SK-N-SH (cell line): Measurements from ENCODE around the gene TMEM248. TPM values are rescaled to one million over a fixed set of nuclear protein-coding genes. Genes with fewer than 3 reads are reported as not detected.
"Not testable (repeated sequence)": the region's sequence is repeated elsewhere in the genome, so short reads cannot be mapped to it uniquely, and the experiment has no call there.

Experiments
- CTCF ChIA-PET: fragments of 300-600, 350-600 bp; formaldehyde crosslinking; extraction: SDS; loops from one replicate; lab custom pipeline; 2021; lab: Yijun Ruan, JAX
- POLR2A ChIA-PET: fragments of 350-600 bp; sonication (Branson Sonifier 250); formaldehyde crosslinking; extraction: SDS; loops from one replicate; lab custom pipeline; 2020; ENCODE audit warnings: antibody characterized with exemption, inconsistent platforms; lab: Yijun Ruan, JAX
- DNase-seq: peaks from one replicate; pipeline ENCODE4 v3.0.0; 2012
- H2AFZ ChIP-seq: fragments of 200-600 bp; sonication (generic); 2 replicates; pipeline ENCODE4 v1.8.1; 2016; ENCODE audit warnings: antibody characterized with exemption, mild to moderate bottlenecking, low read depth
- H3F3A ChIP-seq: fragments of 200-600 bp; sonication (generic); replicated peaks from 2 replicates; pipeline ENCODE3; 2016; ENCODE audit warnings: antibody characterized with exemption, mild to moderate bottlenecking; ENCODE audit not compliant: insufficient read depth
- H3K27ac ChIP-seq, 2 experiments: fragments of 200-500 bp in 1 of 2; fragments of 200-600 bp in 1 of 2; sonication (Bioruptor generic) in 1 of 2; sonication (generic), shearing (Covaris generic) in 1 of 2; 2 replicates each; pipeline versions ENCODE4 v1.5.1 to v1.6.1; 2014 to 2016; ENCODE audit warnings: low read depth in 2 of 2, inconsistent platforms in 1 of 2, low read length in 1 of 2, mild to moderate bottlenecking in 1 of 2, mixed read lengths in 1 of 2
- H3K27me3 ChIP-seq: fragments of 200-600 bp; sonication (generic), shearing (Covaris generic); 2 replicates; pipeline ENCODE4 v1.6.1; 2016; ENCODE audit warnings: mixed run types; ENCODE audit not compliant: insufficient read depth
- H3K36me3 ChIP-seq, 2 experiments: fragments of 200-500 bp in 1 of 2; fragments of 200-600 bp in 1 of 2; sonication (Bioruptor generic) in 1 of 2; sonication (generic) in 1 of 2; replicated peaks in 1 of 2; 2 replicates each; pipeline versions ENCODE3 to v1.5.1; 2014 to 2016; ENCODE audit warnings: low read length in 1 of 2, mild to moderate bottlenecking in 1 of 2; ENCODE audit not compliant: insufficient read depth in 2 of 2, control insufficient read depth in 1 of 2
- H3K4me1 ChIP-seq, 2 experiments: fragments of 200-500 bp in 1 of 2; fragments of 200-600 bp in 1 of 2; sonication (Bioruptor generic) in 1 of 2; sonication (generic), shearing (Covaris generic) in 1 of 2; 2 replicates each; pipeline versions ENCODE4 v1.5.1 to v1.6.1; 2014 to 2016; ENCODE audit warnings: low read depth in 1 of 2, low read length in 1 of 2, mixed run types in 1 of 2; ENCODE audit not compliant: insufficient read depth in 2 of 2, control insufficient read depth in 1 of 2
- H3K4me2 ChIP-seq: fragments of 200-600 bp; sonication (generic), shearing (Covaris generic); 2 replicates; pipeline ENCODE4 v1.6.1; 2017; ENCODE audit warnings: mixed run types
- H3K4me3 ChIP-seq, 2 experiments: fragments of 200-500 bp in 1 of 2; fragments of 200-600 bp in 1 of 2; sonication (Bioruptor generic) in 1 of 2; sonication (generic), shearing (Covaris generic) in 1 of 2; 2 replicates each; pipeline versions ENCODE4 v1.5.1 to v1.8.1; 2014 to 2016; ENCODE audit warnings: low read depth in 2 of 2, inconsistent platforms in 1 of 2, low read length in 1 of 2, mild to moderate bottlenecking in 1 of 2, mixed read lengths in 1 of 2, moderate library complexity in 1 of 2
- H3K79me2 ChIP-seq: fragments of 200-600 bp; sonication (generic); 2 replicates; pipeline ENCODE4 v1.8.1; 2017; ENCODE audit warnings: mild to moderate bottlenecking; ENCODE audit not compliant: insufficient read depth
- H3K9ac ChIP-seq: fragments of 200-600 bp; sonication (generic); 2 replicates; pipeline ENCODE4 v1.6.1; 2017; ENCODE audit warnings: mixed run types
- H3K9me2 ChIP-seq: fragments of 200-600 bp; sonication (generic); 2 replicates; pipeline ENCODE4 v1.6.1; 2017; ENCODE audit warnings: mixed run types
- H3K9me3 ChIP-seq: fragments of 200-600 bp; sonication (generic); 2 replicates; pipeline ENCODE4 v1.6.1; 2017; ENCODE audit warnings: mixed run types, mild to moderate bottlenecking, moderate library complexity
- H4K20me1 ChIP-seq: fragments of 200-600 bp; sonication (generic); 2 replicates; pipeline ENCODE4 v1.6.1; 2017; ENCODE audit warnings: mild to moderate bottlenecking, mixed run types; ENCODE audit not compliant: insufficient read depth
- EP300 ChIP-seq, 2 experiments: IDR thresholded peaks; 2 replicates each; pipeline versions ENCODE4 v1.4.0 to v1.6.1; 2012; ENCODE audit warnings: borderline replicate concordance in 1 of 2, low read depth in 1 of 2, low read length in 1 of 2
- EZH2phosphoT487 ChIP-seq: fragments of 200-600 bp; sonication (generic); IDR thresholded peaks from 2 replicates; pipeline ENCODE4 v1.6.1; 2017; ENCODE audit warnings: low read depth, mixed run types, mild to moderate bottlenecking, antibody characterized with exemption, moderate library complexity, borderline replicate concordance
- FOSL2 ChIP-seq: IDR thresholded peaks from 2 replicates; pipeline ENCODE4 v1.4.0; 2012; ENCODE audit warnings: low read depth, mild to moderate bottlenecking, moderate library complexity, borderline replicate concordance
- FOXJ3 ChIP-seq: sonication (generic); formaldehyde crosslinking; IDR thresholded peaks from 2 replicates; pipeline ENCODE4 v1.5.1; 2020; ENCODE audit warnings: mild to moderate bottlenecking, missing genetic modification reagents
- IRF3 ChIP-seq: fragments of 150-350 bp; IDR thresholded peaks from 2 replicates; pipeline ENCODE4 v1.6.1; 2016; ENCODE audit warnings: mild to moderate bottlenecking, low read depth, low read length
- MAX ChIP-seq: IDR thresholded peaks from 2 replicates; pipeline ENCODE4 v1.4.0; 2012; ENCODE audit warnings: low read depth
- MXI1 ChIP-seq: IDR thresholded peaks from 2 replicates; pipeline ENCODE4 v1.6.1; 2012; ENCODE audit warnings: mild to moderate bottlenecking, low read depth, low read length, improper control_type of control experiment
- NFIC ChIP-seq: IDR thresholded peaks from 2 replicates; pipeline ENCODE4 v1.4.0; 2012; ENCODE audit warnings: borderline replicate concordance
- NRF1 ChIP-seq: IDR thresholded peaks from 2 replicates; pipeline ENCODE4 v1.6.1; 2012; ENCODE audit warnings: low read depth, mild to moderate bottlenecking, low read length
- RCOR1 ChIP-seq: fragments of 150-350 bp; IDR thresholded peaks from 2 replicates; pipeline ENCODE4 v1.6.1; 2017; ENCODE audit warnings: antibody characterized with exemption, low read length
- REST ChIP-seq: IDR thresholded peaks from 2 replicates; pipeline ENCODE4 v1.6.1; 2012; ENCODE audit warnings: mild to moderate bottlenecking, low read depth, low read length, moderate library complexity
- RFX5 ChIP-seq: IDR thresholded peaks from 2 replicates; pipeline ENCODE4 v1.6.1; 2012; ENCODE audit warnings: mild to moderate bottlenecking, improper control_type of control experiment, low read length
- RXRA ChIP-seq: IDR thresholded peaks from 2 replicates; pipeline ENCODE4 v1.4.0; 2012; ENCODE audit warnings: low read depth, mild to moderate bottlenecking, borderline replicate concordance
- TEAD4 ChIP-seq: IDR thresholded peaks from 2 replicates; pipeline ENCODE4 v1.4.0; 2012; ENCODE audit warnings: mild to moderate bottlenecking, borderline replicate concordance; ENCODE audit not compliant: insufficient read depth
- USF1 ChIP-seq: IDR thresholded peaks from 2 replicates; pipeline ENCODE4 v1.4.0; 2012; ENCODE audit warnings: low read depth, borderline replicate concordance
- WGBS: methylation state at CpG from one replicate; pipeline ENCODE4 v1.1.6; 2017; ENCODE audit warnings: low lambda C conversion rate; 5-methylcytosine and 5-hydroxymethylcytosine counted together
- polyA plus RNA-seq, 3 experiments: library from polyadenylated mRNA; depleted of rRNA; stranded (reverse); fragments of >200 nt; gene quantifications; 2 replicates each; pipeline ENCODE4 v1.2.3, GENCODE V29; 2012

TMEM248 gene
- polyA plus RNA-seq, 1 of the 3 experiments (the other 2 are of a cell fraction), result 185 TPM

- WGBS, result 94% methylated on average over 2 of the region's 2 CpGs
- POLR2A ChIA-PET, H3K4me2 ChIP-seq, H3K4me3 ChIP-seq, DNase-seq, H3K36me3 ChIP-seq, H3K9ac ChIP-seq, H3K4me1 ChIP-seq, H3K27ac ChIP-seq, CTCF ChIA-PET, H3K9me3 ChIP-seq, H4K20me1 ChIP-seq, H3F3A ChIP-seq, H3K27me3 ChIP-seq, H3K79me2 ChIP-seq, H2AFZ ChIP-seq, H3K9me2 ChIP-seq: not testable (repeated sequence)
Observed at GRCh38 chr7:66911191-66911590, 9.8 kb upstream of the TMEM248 start.

- ChIA-PET POLR2A (no interaction called here), CTCF (no interaction called here)
- WGBS, result 83% methylated on average over 2 of the region's 2 CpGs
Observed at GRCh38 chr7:66912195-66912594, 8.8 kb upstream of the TMEM248 start.

More at GRCh38 chr7:66912195-66912594, 8.8 kb upstream of the TMEM248 start:
- Histone ChIP-seq H4K20me1 (no peaks in the 10 kb centered on the region), H3K4me1 (no peaks in the 10 kb centered on the region), H3K4me2 (no peak overlapping the region), H3K79me2 (no peaks in the 10 kb centered on the region), H3K4me3 (no peak overlapping the region), H3K36me3 (no peaks in the 10 kb centered on the region), H3F3A (peaks cover 2% of the 10 kb centered on the region), H3K9me3 (no peaks in the 10 kb centered on the region), H3K27ac (no peak overlapping the region), H3K9me2 (no peaks in the 10 kb centered on the region), H3K27me3 (no peaks in the 10 kb centered on the region), H3K9ac (no peak overlapping the region), H2AFZ (no peak overlapping the region)
- no peak for DNase-seq
- TF ChIP-seq IRF3, result no peak
- no peak for TF ChIP-seq MAX
- no peak for TF ChIP-seq REST
- TF ChIP-seq USF1, result no peak
- no peak for TF ChIP-seq FOSL2
- TF ChIP-seq RXRA, result no peak
- no peak for TF ChIP-seq EZH2phosphoT487
- TF ChIP-seq EP300 (IDR thresholded peaks at IDR 0.05; ENCODE audit: borderline replicate concordance in 1 of 2, low read depth in 1 of 2, low read length in 1 of 2), result no peak
- no peak for TF ChIP-seq NRF1
- no peak for TF ChIP-seq RFX5
- TF ChIP-seq TEAD4, result no peak
- TF ChIP-seq NFIC, result no peak
- TF ChIP-seq RCOR1, result no peak
- TF ChIP-seq MXI1, result no peak
- TF ChIP-seq FOXJ3, result no peak
